SK-N-SH treated with all-trans-retinoic acid at 6 μM for 48 hours (cell line): ENCODE data around the gene NAB1.

Source experiments
- BACH2 ChIP-seq: fragments of 250-450 bp; sonication (Bioruptor Pico); IDR thresholded peaks from 2 replicates; pipeline ENCODE4 v1.9.0; 2021; ENCODE audit warnings: mild to moderate bottlenecking, borderline replicate concordance
- GLIS3 ChIP-seq: fragments of 250-450 bp; sonication (Bioruptor Pico); IDR thresholded peaks from 2 replicates; pipeline ENCODE4 v1.5.0; 2020; ENCODE audit warnings: mild to moderate bottlenecking, moderate library complexity
- RARB ChIP-seq: fragments of 250-450 bp; sonication (Bioruptor Pico); IDR thresholded peaks from 2 replicates; pipeline ENCODE4 v1.8.0; 2021; ENCODE audit warnings: mild to moderate bottlenecking, moderate library complexity
- TSHZ2 ChIP-seq: fragments of 250-450 bp; sonication (Bioruptor Pico); IDR thresholded peaks from 2 replicates; pipeline ENCODE4 v1.5.0; 2020; ENCODE audit warnings: mild to moderate bottlenecking, moderate library complexity
- ZNF565 ChIP-seq: fragments of 450-650 bp; formaldehyde crosslinking; conservative IDR thresholded peaks from 2 replicates; pipeline ENCODE4 v1.5.0; 2020; ENCODE audit warnings: low read depth, mild to moderate bottlenecking, moderate library complexity

GRCh38 chr2:190626641-190627210 lies 22.2 kb upstream of the NAB1 start:
- TF ChIP-seq RARB (CRISPR knock-in tag) (no peak), BACH2 (no peak), ZNF565 (CRISPR knock-in tag) (no peak), TSHZ2 (no peak), GLIS3 (CRISPR knock-in tag) (no peak)
